ENCODE results near the gene STH.

DNA sequence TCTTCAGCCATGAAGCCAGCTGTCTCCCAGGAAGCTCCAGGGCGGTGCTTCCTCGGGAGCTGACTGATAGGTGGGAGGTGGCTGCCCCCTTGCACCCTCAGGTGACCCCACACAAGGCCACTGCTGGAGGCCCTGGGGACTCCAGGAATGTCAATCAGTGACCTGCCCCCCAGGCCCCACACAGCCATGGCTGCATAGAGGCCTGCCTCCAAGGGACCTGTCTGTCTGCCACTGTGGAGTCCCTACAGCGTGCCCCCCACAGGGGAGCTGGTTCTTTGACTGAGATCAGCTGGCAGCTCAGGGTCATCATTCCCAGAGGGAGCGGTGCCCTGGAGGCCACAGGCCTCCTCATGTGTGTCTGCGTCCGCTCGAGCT lies 14.1 kb downstream of the STH start:
- TF ChIP-seq, protein P1, sequence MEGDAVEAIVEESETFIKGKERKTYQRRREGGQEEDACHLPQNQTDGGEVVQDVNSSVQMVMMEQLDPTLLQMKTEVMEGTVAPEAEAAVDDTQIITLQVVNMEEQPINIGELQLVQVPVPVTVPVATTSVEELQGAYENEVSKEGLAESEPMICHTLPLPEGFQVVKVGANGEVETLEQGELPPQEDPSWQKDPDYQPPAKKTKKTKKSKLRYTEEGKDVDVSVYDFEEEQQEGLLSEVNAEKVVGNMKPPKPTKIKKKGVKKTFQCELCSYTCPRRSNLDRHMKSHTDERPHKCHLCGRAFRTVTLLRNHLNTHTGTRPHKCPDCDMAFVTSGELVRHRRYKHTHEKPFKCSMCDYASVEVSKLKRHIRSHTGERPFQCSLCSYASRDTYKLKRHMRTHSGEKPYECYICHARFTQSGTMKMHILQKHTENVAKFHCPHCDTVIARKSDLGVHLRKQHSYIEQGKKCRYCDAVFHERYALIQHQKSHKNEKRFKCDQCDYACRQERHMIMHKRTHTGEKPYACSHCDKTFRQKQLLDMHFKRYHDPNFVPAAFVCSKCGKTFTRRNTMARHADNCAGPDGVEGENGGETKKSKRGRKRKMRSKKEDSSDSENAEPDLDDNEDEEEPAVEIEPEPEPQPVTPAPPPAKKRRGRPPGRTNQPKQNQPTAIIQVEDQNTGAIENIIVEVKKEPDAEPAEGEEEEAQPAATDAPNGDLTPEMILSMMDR (conservative IDR thresholded peaks at IDR 0.05 in 1 of 2, IDR thresholded peaks at IDR 0.05 in 1 of 2; ENCODE audit: low read depth in 1 of 2, low read length in 2 of 2): no peak
- no peak for TF ChIP-seq EZH2 (IDR thresholded peaks at IDR 0.05; ENCODE audit: low read length, missing control alignments)
